GM21367 (cell line): ENCODE measurements around the gene CTXN1.

ENCODE experiments used
- ATAC-seq: cut with Tn5 transposase; IDR thresholded peaks from one replicate; pipeline ENCODE4 v1.9.1; 2021; ENCODE audit not compliant: unreplicated experiment

Gene CTXN1

DNA sequence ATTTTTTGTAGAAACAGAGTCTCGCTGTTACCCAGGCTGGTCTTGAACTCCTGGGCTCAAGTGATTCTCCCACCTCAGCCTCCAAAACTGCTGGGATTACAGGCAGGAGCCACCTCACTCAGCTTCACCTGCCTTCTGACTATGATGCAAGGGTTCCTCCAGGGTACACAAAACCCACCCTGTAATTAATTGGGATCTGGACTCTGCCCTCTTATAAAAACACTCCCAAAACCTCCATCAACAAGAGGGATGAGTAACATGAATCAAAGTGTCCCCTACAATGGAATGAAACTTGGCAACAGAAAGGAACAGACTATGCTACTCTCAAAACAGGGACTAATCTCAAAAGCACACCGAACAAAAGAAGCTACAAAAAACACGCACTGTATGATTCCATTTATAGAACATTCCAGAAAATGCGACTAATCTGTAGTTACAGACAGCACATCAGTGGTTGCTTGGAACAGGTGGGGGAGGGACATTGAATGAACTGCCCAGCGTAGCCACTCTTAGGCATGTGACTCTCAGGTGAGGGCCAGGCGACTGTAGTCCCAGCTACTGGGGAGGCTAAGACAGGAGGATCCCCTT lies 48.6 kb downstream of the CTXN1 start:
- no peak for ATAC-seq

DNA sequence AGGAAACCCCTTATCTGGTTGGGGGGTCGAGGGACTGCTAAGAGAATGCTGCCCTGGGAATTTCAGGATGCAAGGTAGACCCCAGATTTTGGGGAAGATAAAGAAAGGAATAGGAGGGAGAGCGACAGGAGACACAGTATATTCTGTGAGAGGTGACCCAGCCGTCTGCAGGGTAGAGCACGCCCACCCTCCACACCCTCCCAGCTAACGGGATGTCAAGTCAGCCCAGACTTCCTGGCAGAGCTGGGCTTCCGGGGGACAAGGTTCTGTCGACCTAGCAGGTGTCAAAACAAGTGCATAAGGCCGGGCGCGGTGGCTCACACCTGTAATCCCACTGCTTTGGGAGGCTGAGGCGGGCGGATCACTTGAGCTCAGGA lies 51.0 kb downstream of the CTXN1 start:
- ATAC-seq, result no peak
